Glomerular endothelial cell (primary cell): Measurements from ENCODE around the gene RABL3. TPM values are rescaled to one million over a fixed set of nuclear protein-coding genes. Genes with fewer than 3 reads are reported as not detected.
"Not testable (repeated sequence)": the region's sequence is repeated elsewhere in the genome, so short reads cannot be mapped to it uniquely, and the experiment has no call there.

ENCODE experiments used
- DNase-seq: peaks from one replicate; pipeline ENCODE4 v3.0.0-alpha.2; 2011; ENCODE audit warnings: low read depth, low spot score; ENCODE audit errors: extremely low read depth
- total RNA-seq: library from RNA; depleted of rRNA; stranded (reverse); fragments of >200 nt; gene quantifications from 2 replicates; pipeline ENCODE4 v1.2.3, GENCODE V29; 2015

RABL3 gene
- total RNA-seq, 1 donor from 2014 or later: 8.1 TPM

DNA sequence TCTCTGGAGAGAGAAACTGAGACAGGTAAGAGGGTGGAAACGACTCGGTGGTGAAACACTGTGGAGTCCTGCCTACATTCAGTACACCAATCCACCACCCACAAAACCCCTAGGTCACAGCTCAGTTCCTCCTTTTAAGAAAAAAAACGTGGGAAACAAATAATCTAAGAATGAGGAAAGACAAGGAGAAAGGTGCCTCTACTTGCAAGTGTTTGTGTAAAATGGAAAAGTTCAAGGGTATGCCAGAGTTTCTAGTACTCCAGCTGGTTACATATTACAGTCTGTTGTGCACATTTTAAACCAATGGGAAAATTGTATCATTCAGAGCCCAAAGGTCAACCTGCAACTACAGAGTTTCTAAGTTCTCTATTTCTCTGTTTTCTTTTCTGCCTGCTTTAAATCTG, 92.5 kb downstream of the RABL3 start:
- no peak for DNase-seq

DNA sequence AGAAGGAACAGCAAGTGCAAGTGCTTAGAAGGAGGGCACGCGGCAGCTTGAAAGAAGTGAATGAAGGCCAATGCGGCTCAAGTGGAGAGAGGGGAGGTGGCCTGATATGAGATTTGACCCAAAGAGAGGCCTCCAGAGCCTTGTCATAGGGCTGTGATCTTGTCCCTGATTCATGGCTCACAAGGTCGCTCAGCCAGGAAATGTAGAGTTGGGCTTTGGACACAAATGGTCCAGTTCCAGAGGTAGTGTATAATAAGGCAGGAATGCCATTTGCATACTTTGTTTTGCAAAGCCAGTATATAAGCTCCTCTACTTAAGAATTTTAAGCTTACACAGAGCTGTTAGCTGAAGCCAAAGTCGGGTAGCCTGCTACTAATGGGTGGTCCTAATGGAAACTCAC, 94.0 kb downstream of the RABL3 start:
- DNase-seq: no peak

DNA sequence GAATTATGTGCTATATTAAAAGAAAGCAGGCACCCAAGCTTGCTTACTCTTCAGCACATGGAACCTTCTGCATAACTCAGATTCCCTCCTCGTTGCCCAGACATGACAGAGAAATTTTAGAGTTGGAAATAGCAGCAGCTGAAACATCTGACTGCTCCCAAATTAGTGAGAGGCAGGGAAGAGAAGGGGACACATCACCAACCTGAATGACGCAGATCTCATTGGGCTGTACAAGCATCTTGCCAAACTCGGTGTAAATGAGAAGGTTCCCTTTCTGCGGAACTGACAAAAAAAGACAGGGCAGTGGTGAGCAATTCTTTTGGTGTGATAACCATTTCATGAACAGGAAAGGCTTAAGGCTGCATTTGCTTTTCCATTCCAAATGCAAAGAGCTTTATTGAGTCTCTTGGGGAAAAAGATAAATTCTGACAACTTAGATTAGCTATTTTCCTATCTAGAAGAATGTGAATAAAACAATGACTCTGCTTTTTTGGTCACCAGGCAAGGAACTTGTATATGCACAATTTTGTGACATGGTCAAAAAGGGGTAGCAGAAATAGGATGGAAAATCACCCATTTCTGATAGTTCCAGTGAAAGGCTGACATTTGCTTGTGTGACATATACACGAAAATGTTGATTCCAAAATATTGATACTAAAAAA, 95.4 kb downstream of the RABL3 start:
- DNase-seq: no peak

DNA sequence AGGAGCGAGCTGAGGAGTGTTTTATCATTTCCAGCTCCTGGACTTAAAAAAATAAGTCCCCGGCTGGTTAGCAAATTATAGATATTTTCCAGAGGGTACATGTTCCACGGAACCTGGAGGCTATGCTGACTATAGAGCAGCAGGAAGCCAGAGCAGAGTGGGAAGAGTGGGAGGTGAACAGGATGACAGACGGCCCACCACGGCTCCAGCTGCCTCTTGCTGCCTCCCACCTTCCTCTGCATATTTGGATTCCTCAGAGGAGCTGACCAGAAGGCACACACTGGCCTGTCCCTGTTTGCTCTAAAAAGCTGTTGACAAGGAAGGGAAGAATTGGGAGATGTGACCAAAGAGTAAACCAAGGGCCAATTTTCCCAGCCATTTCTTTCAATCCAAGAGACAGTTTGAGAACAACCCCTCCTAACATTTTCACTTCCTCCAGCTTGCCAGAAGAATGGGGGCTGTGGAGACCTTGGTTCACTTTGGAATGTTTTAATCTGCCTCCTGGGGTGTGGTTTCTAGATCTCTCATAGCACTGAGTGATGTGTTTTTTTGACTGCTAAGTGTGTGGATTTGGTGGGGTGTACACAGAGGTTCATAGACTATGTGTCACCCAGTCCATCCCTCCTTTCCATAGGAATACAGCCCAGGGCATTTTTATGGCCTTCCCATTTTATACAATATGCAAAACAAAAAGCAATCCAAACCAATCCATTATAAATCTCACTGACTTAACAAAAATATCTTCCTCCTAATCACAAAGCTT, 97.1 kb downstream of the RABL3 start:
- DNase-seq: no peak

DNA sequence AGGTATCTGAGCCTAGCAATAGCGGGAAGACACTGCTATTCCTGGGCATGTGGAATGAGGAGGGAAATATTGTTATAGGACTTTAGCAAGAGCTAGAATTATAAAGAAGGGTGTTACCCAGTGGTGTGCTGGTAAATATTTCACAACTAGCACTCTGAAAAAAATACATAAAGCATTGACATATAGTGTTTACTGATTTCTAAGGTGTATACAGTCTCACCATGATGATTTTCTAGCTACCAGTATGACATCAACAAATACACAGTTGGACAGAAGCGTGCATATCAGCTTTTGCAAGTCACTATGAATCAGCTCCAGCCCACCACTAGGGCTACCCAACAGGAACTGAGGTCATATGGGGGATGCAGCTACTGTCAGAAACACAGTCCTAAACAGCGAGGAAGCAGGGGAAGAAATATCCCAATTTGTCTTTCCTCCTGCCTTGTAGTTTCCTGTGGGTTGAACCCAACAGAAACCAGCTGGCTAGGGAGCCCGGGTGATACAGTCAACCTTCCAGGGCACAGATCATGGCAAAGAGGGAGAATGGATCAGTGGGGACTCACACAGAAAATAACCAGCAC, 99.9 kb downstream of the RABL3 start:
- DNase-seq: peak; percentile 25

DNA sequence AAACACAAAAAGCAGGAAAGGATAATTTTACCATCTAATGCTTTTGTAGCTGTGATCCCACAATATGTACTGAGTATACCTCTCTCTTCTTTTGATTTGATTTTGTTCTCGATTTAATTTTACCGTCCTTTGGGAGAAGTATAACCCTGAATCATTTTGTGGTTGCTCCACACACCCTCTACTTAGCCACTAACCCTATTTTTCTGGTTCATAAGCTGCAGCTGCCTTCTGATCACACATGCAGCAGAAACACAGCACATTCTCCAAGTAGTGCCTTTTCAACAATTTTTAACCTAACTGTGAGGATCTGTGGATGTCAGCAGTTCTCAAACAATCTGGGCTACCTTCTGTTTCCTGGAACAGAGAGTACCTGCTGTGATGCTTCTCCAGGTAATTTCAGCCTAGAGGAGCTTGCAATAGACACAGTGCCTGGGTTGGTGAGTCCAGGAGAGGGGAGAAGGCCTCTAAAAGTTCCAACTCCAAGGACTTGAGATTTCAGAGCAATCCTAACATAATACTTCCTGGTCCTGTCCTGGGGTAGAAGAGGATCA, 100.5 kb downstream of the RABL3 start:
- DNase-seq: no peak

DNA sequence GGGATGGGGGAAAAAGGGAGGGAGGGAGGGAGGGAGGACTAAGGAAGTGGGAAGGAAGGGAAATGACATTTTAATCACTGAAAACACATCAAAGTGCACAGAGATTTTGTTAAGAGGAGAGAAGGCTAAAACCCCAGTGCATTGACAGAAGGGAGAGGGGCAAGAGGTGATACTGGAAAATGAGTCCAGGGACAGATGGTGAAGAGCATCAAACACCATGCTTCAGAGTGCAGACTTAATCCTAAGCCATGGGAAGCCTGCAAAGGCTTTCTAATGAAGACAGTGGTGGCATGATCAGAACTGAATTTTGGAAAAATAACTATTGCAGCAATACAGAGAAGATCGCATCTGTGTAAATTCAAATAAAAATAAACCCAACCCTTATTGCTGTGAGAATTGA, 102.1 kb downstream of the RABL3 start:
- no peak for DNase-seq

DNA sequence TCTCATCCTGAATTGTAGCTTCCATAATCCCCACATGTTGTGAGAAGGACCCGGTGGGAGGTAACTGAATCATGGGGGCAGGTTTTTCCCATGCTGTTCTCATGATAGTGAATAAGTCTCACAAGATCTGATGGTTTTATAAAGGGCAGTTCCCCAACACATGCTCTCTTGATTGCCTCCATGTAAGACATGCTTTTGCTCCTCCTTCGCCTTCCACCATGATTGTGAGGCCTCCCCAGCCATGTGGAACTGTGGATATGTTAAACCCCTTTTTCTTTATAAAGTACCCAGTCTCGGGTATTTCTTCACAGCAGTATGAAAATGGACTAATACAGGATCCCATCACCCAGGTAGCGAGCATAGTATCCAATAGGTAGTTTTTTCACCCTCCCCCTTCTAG, 103.5 kb downstream of the RABL3 start:
- DNase-seq: not testable (repeated sequence)

DNA sequence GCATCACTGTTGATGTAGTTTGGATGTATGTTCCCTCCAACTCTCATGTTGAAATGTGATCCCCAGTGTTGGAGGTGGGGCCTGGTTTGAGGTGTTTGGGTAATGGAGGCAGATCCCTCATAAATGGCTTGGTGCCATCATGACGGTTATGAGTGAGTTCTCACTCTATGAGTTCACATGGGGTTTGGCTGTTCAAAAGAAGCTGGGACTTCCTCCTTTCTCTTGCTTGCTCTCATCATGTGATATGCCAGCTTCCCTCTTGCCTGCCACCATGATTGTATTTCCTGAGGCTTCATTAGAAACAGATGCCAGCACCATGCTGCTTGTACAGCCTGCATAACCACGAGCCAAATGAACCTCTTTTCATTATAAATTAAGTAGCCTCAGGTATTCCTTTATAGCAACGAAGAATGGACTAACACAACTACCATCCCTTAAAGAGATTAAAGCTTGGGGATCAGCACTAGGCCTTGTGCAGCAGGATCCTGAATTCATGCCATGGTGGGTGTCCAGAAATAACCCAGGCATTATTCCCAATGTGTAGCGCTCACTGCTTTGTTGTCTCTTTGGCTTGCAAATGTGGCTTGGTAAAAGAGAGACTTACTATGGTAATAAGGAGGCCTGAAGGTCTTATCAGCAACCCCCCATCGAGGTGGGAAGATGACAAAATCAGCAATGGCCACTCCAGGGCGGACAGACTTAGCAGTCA, 104.3 kb downstream of the RABL3 start:
- DNase-seq: no peak

DNA sequence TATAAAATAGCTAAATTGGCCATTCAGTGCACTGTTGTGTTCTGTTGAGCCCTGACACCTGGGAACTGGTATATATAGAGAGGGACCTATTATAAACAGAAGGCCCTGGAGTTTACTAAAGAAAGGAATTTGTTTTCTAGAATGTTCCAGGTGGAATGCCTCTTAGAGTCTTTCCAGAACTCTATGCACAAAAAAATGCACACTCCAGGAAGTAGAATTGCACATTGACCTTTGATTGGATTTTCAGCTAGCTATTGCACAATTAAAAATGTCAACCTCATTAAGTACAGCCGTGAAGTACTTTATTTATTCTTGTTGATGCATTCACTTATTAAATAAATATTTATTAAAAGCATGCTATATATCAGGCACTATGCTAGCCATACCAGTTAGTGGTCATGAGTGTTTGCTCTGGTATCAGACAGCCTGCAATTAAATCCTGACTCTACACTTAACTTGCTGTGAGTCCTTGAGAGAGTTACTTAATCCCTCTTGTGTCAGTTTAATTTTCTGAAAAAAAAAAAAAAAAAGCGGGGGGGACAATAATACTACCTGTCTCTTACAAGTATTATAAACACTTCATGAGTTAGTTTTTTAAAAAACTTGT, 105.4 kb downstream of the RABL3 start:
- DNase-seq: no peak

Other genes starting within 250 kb of the RABL3 start
- gene NDUFB4, start 146.2 kb downstream of the RABL3 start, total RNA-seq: 150 and 170 TPM in 2 replicates
- gene HGD, start 60.3 kb downstream of the RABL3 start, total RNA-seq: 1.1 TPM in 1 of 2 replicates, not detected in the other
- 20.6 and 36.6 TPM in 2 replicates for gene GTF2E1, start 228 bp upstream of the RABL3 start, total RNA-seq
- gene STXBP5L, start 165.7 kb upstream of the RABL3 start, total RNA-seq: not detected in 2 replicates